H1 (cell line): ENCODE data around the gene TAPT1. TPM values are rescaled to one million over a fixed set of nuclear protein-coding genes. Genes with fewer than 3 reads are reported as not detected.

Experiments
- CTCF ChIA-PET: fragments of 300-600 bp; sonication (Branson Sonifier 250); formaldehyde crosslinking; loops from one replicate; lab custom pipeline; 2021; ENCODE audit not compliant: partially characterized antibody; lab: Charles Lee
- POLR2A ChIA-PET: fragments of 300-600 bp; sonication (Branson Sonifier 250); formaldehyde crosslinking; loops from one replicate; lab custom pipeline; 2021; ENCODE audit warnings: inconsistent platforms; ENCODE audit not compliant: partially characterized antibody; lab: Charles Lee
- DNase-seq, 2 experiments: peaks; one replicate each; pipeline versions ENCODE4 v3.0.0 to v3.0.0-alpha.2; 2010 to 2022; ENCODE audit warnings: low spot score in 2 of 2, low read depth in 1 of 2, mixed read lengths in 1 of 2
- FAIRE-seq: peaks from 2 replicates; lab custom pipeline; 2011; peaks lifted over from hg19 to GRCh38; lab: Jason Lieb, UNC
- H2AFZ ChIP-seq: 2 replicates; pipeline ENCODE4 v1.8.1; 2012; ENCODE audit warnings: low read length, inconsistent platforms
- H2AK5ac ChIP-seq: 2 replicates; pipeline ENCODE4 v1.6.1; 2013; ENCODE audit warnings: low read depth, low read length
- H2BK120ac ChIP-seq: replicated peaks from 2 replicates; pipeline ENCODE3; 2013; ENCODE audit warnings: low read depth, low read length, inconsistent platforms
- H2BK12ac ChIP-seq: 2 replicates; pipeline ENCODE4 v1.6.1; 2013; ENCODE audit warnings: low read depth, low read length
- H2BK15ac ChIP-seq: 2 replicates; pipeline ENCODE4 v1.6.1; 2013; ENCODE audit warnings: low read length
- H2BK20ac ChIP-seq: 2 replicates; pipeline ENCODE4 v1.6.1; 2013; ENCODE audit warnings: low read length
- H2BK5ac ChIP-seq: 2 replicates; pipeline ENCODE4 v1.6.1; 2013; ENCODE audit warnings: low read depth, low read length
- H3K14ac ChIP-seq: 2 replicates; pipeline ENCODE4 v1.6.1; 2013; ENCODE audit warnings: inconsistent platforms; ENCODE audit not compliant: insufficient read length
- H3K18ac ChIP-seq: 2 replicates; pipeline ENCODE4 v1.6.1; 2013; ENCODE audit warnings: low read length; ENCODE audit errors: extremely low read depth
- H3K23ac ChIP-seq: 2 replicates; pipeline ENCODE4 v1.6.1; 2013; ENCODE audit warnings: inconsistent platforms; ENCODE audit not compliant: insufficient read length
- H3K23me2 ChIP-seq: 2 replicates; pipeline ENCODE4 v1.6.1; 2013; ENCODE audit warnings: low read depth, low read length
- H3K27ac ChIP-seq: 2 replicates; pipeline ENCODE4 v1.6.1; 2011; ENCODE audit warnings: low read depth, low read length, inconsistent platforms
- H3K27me3 ChIP-seq, 4 experiments: replicated peaks in 1 of 4; 1 replicate in 1 of 4; 2 replicates in 3 of 4; pipeline versions ENCODE4 v1.6.1 to v1.8.1; 2011 to 2013; ENCODE audit warnings: low read length in 3 of 4, mild to moderate bottlenecking in 3 of 4, inconsistent platforms in 2 of 4, mixed read lengths in 2 of 4, moderate library complexity in 1 of 4; ENCODE audit not compliant: control insufficient read depth in 3 of 4, insufficient read depth in 3 of 4; ENCODE audit errors: extremely low read depth in 1 of 4
- H3K36me3 ChIP-seq, 4 experiments: 2 replicates each; pipeline versions ENCODE4 v1.6.1 to v1.8.1; 2011 to 2013; ENCODE audit warnings: mild to moderate bottlenecking in 4 of 4, low read length in 3 of 4, moderate library complexity in 2 of 4, control low read depth in 1 of 4, inconsistent platforms in 1 of 4; ENCODE audit not compliant: insufficient read depth in 4 of 4, control insufficient read depth in 2 of 4
- H3K4ac ChIP-seq: replicated peaks from 2 replicates; pipeline ENCODE3; 2013; ENCODE audit warnings: low read length, low read depth, mixed read lengths, inconsistent platforms; ENCODE audit not compliant: insufficient read length
- H3K4me1 ChIP-seq, 4 experiments: replicated peaks in 1 of 4; 1 replicate in 1 of 4; 2 replicates in 3 of 4; pipeline versions ENCODE4 v1.6.1 to v1.8.1; 2011 to 2013; ENCODE audit warnings: low read length in 3 of 4, inconsistent platforms in 2 of 4, mixed read lengths in 1 of 4; ENCODE audit not compliant: insufficient read depth in 4 of 4, control insufficient read depth in 3 of 4
- H3K4me2 ChIP-seq, 2 experiments: 2 replicates each; pipeline versions ENCODE4 v1.6.1 to v1.8.1; 2011 to 2013; ENCODE audit warnings: low read depth in 2 of 2, low read length in 2 of 2, control low read depth in 1 of 2, inconsistent platforms in 1 of 2, mild to moderate bottlenecking in 1 of 2; ENCODE audit not compliant: insufficient read depth in 1 of 2
- H3K4me3 ChIP-seq, 4 experiments: fragments of 200-600, 300-600 bp in 1 of 4; sonication (generic), shearing (Covaris generic), sonication (Bioruptor Twin) in 1 of 4; 2 replicates each; pipeline versions ENCODE4 v1.5.1 to v1.8.1; 2011 to 2016; ENCODE audit warnings: low read length in 4 of 4, low read depth in 3 of 4, control low read depth in 2 of 4, inconsistent platforms in 2 of 4, mild to moderate bottlenecking in 2 of 4, mixed read lengths in 1 of 4, moderate library complexity in 1 of 4; ENCODE audit not compliant: insufficient read depth in 2 of 4; ENCODE audit errors: extremely low read depth in 1 of 4
- H3K56ac ChIP-seq: replicated peaks from 2 replicates; pipeline ENCODE3; 2013; ENCODE audit warnings: low read depth, mild to moderate bottlenecking, mixed read lengths, low read length, inconsistent platforms; ENCODE audit not compliant: insufficient read length
- H3K79me1 ChIP-seq: 2 replicates; pipeline ENCODE4 v1.6.1; 2013; ENCODE audit warnings: low read depth, low read length, control low read depth
- H3K79me2 ChIP-seq, 2 experiments: 2 replicates each; pipeline versions ENCODE4 v1.6.1 to v1.8.1; 2012 to 2013; ENCODE audit warnings: low read length in 2 of 2, mild to moderate bottlenecking in 2 of 2, inconsistent platforms in 1 of 2; ENCODE audit not compliant: insufficient read depth in 2 of 2, control insufficient read depth in 1 of 2
- H3K9ac ChIP-seq, 4 experiments: replicated peaks in 1 of 4; 1 replicate in 1 of 4; 2 replicates in 3 of 4; pipeline versions ENCODE4 v1.6.1 to v1.8.1; 2011 to 2013; ENCODE audit warnings: low read depth in 3 of 4, low read length in 3 of 4, control low read depth in 2 of 4, mild to moderate bottlenecking in 2 of 4, moderate library complexity in 2 of 4, inconsistent platforms in 1 of 4; ENCODE audit errors: extremely low read depth in 1 of 4
- H3K9me3 ChIP-seq, 2 experiments: 2 replicates each; pipeline versions ENCODE4 v1.6.1 to v1.8.1; 2012 to 2013; ENCODE audit warnings: mild to moderate bottlenecking in 2 of 2, moderate library complexity in 2 of 2, control low read depth in 1 of 2, inconsistent platforms in 1 of 2, low read depth in 1 of 2, low read length in 1 of 2, mixed read lengths in 1 of 2; ENCODE audit not compliant: insufficient read depth in 2 of 2
- H4K20me1 ChIP-seq, 2 experiments: replicated peaks in 1 of 2; 2 replicates each; pipeline versions ENCODE3 to v1.8.1; 2011 to 2013; ENCODE audit warnings: inconsistent platforms in 2 of 2, low read length in 2 of 2, mild to moderate bottlenecking in 1 of 2; ENCODE audit not compliant: insufficient read depth in 2 of 2, control insufficient read depth in 1 of 2
- H4K5ac ChIP-seq: 2 replicates; pipeline ENCODE4 v1.6.1; 2013; ENCODE audit warnings: low read length, low read depth, mixed read lengths, inconsistent platforms; ENCODE audit not compliant: insufficient read length
- H4K8ac ChIP-seq: 2 replicates; pipeline ENCODE4 v1.8.0; 2013; ENCODE audit warnings: mild to moderate bottlenecking, moderate library complexity, low read length, inconsistent platforms; ENCODE audit not compliant: insufficient read depth; ENCODE audit errors: extremely low read depth
- H4K91ac ChIP-seq: replicated peaks from 2 replicates; pipeline ENCODE3; 2013; ENCODE audit warnings: low read length, mixed read lengths, inconsistent platforms; ENCODE audit not compliant: insufficient read length
- ASH2L ChIP-seq: fragments of 200-600, 300-600 bp; sonication (generic); IDR thresholded peaks from one replicate; pipeline ENCODE4 v1.7.1; 2017; ENCODE audit warnings: low read length
- ATF2 ChIP-seq: IDR thresholded peaks from 2 replicates; pipeline ENCODE4 v1.6.1; 2012; ENCODE audit warnings: low read length, inconsistent platforms
- BACH1 ChIP-seq: IDR thresholded peaks from 2 replicates; pipeline ENCODE4 v1.6.1; 2012; ENCODE audit warnings: low read length, improper control_type of control experiment
- CEBPB ChIP-seq: IDR thresholded peaks from 2 replicates; pipeline ENCODE4 v1.6.1; 2012; ENCODE audit warnings: low read depth, low read length
- CHD1 ChIP-seq: IDR thresholded peaks from 2 replicates; pipeline ENCODE4 v1.6.1; 2012; ENCODE audit warnings: low read depth, low read length, improper control_type of control experiment
- CHD2 ChIP-seq: IDR thresholded peaks from 2 replicates; pipeline ENCODE4 v1.6.1; 2012; ENCODE audit warnings: low read length, improper control_type of control experiment
- EGR1 ChIP-seq: IDR thresholded peaks from 2 replicates; pipeline ENCODE4 v1.6.1; 2011; ENCODE audit warnings: low read depth, low read length, borderline replicate concordance
- SP1 ChIP-seq: IDR thresholded peaks from 2 replicates; pipeline ENCODE4 v1.6.1; 2011; ENCODE audit warnings: low read depth, low read length
- YY1 ChIP-seq: IDR thresholded peaks from 2 replicates; pipeline ENCODE4 v1.6.1; 2011; ENCODE audit warnings: low read depth, mild to moderate bottlenecking, low read length
- WGBS, 2 experiments: shearing (Covaris generic) in 1 of 2; methylation state at CpG; one replicate each; pipeline versions ENCODE4 v1.1.6 to v1.1.7; 2013 to 2015; ENCODE audit warnings: low lambda C conversion rate in 2 of 2, mixed read lengths in 2 of 2, inconsistent platforms in 1 of 2, low coverage in 1 of 2, missing lambda C conversion rate in 1 of 2; ENCODE audit not compliant: insufficient replicate concordance in 2 of 2, insufficient coverage in 1 of 2, insufficient read length in 1 of 2; ENCODE audit errors: extremely low coverage in 1 of 2, missing lambda C conversion rate in 1 of 2; 5-methylcytosine and 5-hydroxymethylcytosine counted together
- polyA plus RNA-seq, 7 experiments: library from polyadenylated mRNA; depleted of rRNA in 3 of 7; stranded (reverse) in 5 of 7; unstranded in 2 of 7; fragments of >200 nt in 5 of 7; fragments of 200-250 nt in 2 of 7; gene quantifications; 1 replicate in 5 of 7; 2 replicates in 1 of 7; 4 replicates in 1 of 7; pipeline versions ENCODE4 v1.2.1 to v1.2.3, GENCODE V29; 2011 to 2013; ENCODE audit warnings: missing spikeins in 2 of 7, mixed read lengths in 2 of 7
- total RNA-seq: library from RNA; stranded (reverse); fragmentation: NEBNext Ultra II Directional; extraction: Animal tissue kit (Norgen Biotek cat#: 25700); gene quantifications from 2 replicates; pipeline ENCODE4 v1.2.1, GENCODE V29; 2021

Gene TAPT1
- total and polyA plus RNA-seq, 2 of the 8 experiments (the other 6 are each of a cell fraction or from before 2014, with no cell fraction given): 4.2 to 15.3 TPM

GRCh38 chr4:16203083-16203482 is 23.2 kb downstream of the TAPT1 start:
- Histone ChIP-seq H3K36me3 (no peaks in the 10 kb centered on the region), H3K18ac (no peak overlapping the region), H3K4me3 (no peak overlapping the region), H3K27ac (no peak overlapping the region), H2BK15ac (no peak overlapping the region), H3K4me1 (peaks cover 0 to 9% (median 6%) of the 10 kb centered on the region in 4 experiments; a peak in 5 of 7 replicates), H2BK5ac (no peak overlapping the region), H3K79me1 (0 out of 2 replicates have a peak, but pooled peaks cover 3% of the 10 kb centered on the region), H4K91ac (no peak overlapping the region), H3K4me2 (no peak overlapping the region), H2BK12ac (no peak overlapping the region), H2AK5ac (no peak overlapping the region), H3K23ac (no peak overlapping the region), H2AFZ (no peak overlapping the region), H2BK20ac (no peak overlapping the region), H4K8ac (no peak overlapping the region), H3K23me2 (no peaks in the 10 kb centered on the region)
- DNase-seq (no peak), FAIRE-seq (no peak)
- POLR2A ChIA-PET: no interaction called here
- WGBS, 2 experiments: 93% methylated on average over 2 of the region's 2 CpGs; no CpG with 5 or more reads in 1 of the 2 experiments
- TF ChIP-seq EGR1: no peak
- TF ChIP-seq CHD2: no peak
- TF ChIP-seq ATF2: no peak
- no peak for TF ChIP-seq YY1
- TF ChIP-seq CHD1: no peak
- no peak for TF ChIP-seq BACH1
- no peak for TF ChIP-seq CEBPB
- TF ChIP-seq ASH2L: no peak
- no peak for TF ChIP-seq SP1
- TF ChIP-seq, all 59 proteins: peak for 0
- CTCF ChIA-PET: no interaction called here
- Histone ChIP-seq H3K14ac (no peak overlapping the region), H4K5ac (no peak overlapping the region), H4K20me1 (peaks cover 0 to 6% of the 10 kb centered on the region in 2 experiments), H2BK120ac (no peak overlapping the region), H3K9ac (no peak overlapping the region), H3K56ac (no peak overlapping the region), H3K4ac (no peak overlapping the region), H3K27me3 (no peaks in the 10 kb centered on the region), H3K9me3 (no peaks in the 10 kb centered on the region), H3K79me2 (no peaks in the 10 kb centered on the region)
